SK-N-SH treated with all-trans-retinoic acid at 6 μM for 48 hours (cell line): ENCODE measurements around the gene MAP3K10.

Experiments
- BACH2 ChIP-seq: fragments of 250-450 bp; sonication (Bioruptor Pico); IDR thresholded peaks from 2 replicates; pipeline ENCODE4 v1.9.0; 2021; ENCODE audit warnings: mild to moderate bottlenecking, borderline replicate concordance
- CREB5 ChIP-seq: fragments of 250-450 bp; sonication (Bioruptor Pico); IDR thresholded peaks from 2 replicates; pipeline ENCODE4 v1.5.1; 2020; ENCODE audit warnings: low read depth, mild to moderate bottlenecking, moderate library complexity
- CSDC2 ChIP-seq: fragments of 250-450 bp; sonication (Bioruptor Pico); IDR thresholded peaks from 2 replicates; pipeline ENCODE4 v1.5.0; 2020; ENCODE audit warnings: mild to moderate bottlenecking, moderate library complexity
- CSRNP3 ChIP-seq: fragments of 250-450 bp; sonication (Bioruptor Pico); IDR thresholded peaks from 2 replicates; pipeline ENCODE4 v1.5.1; 2021; ENCODE audit warnings: mild to moderate bottlenecking, moderate library complexity
- ESRRG ChIP-seq: fragments of 250-450 bp; sonication (Bioruptor Pico); IDR thresholded peaks from 2 replicates; pipeline ENCODE4 v1.6.1; 2021; ENCODE audit warnings: mild to moderate bottlenecking
- GLIS3 ChIP-seq: fragments of 250-450 bp; sonication (Bioruptor Pico); IDR thresholded peaks from 2 replicates; pipeline ENCODE4 v1.5.0; 2020; ENCODE audit warnings: mild to moderate bottlenecking, moderate library complexity
- ISL1 ChIP-seq: fragments of 250-450 bp; sonication (Bioruptor Pico); IDR thresholded peaks from 2 replicates; pipeline ENCODE4 v2.1.2; 2022; ENCODE audit warnings: mild to moderate bottlenecking, moderate library complexity
- OSR1 ChIP-seq: fragments of 250-450 bp; sonication (Bioruptor Pico); IDR thresholded peaks from 2 replicates; pipeline ENCODE4 v1.8.0; 2022; ENCODE audit warnings: moderate library complexity, mild to moderate bottlenecking, inconsistent platforms
- RARB ChIP-seq: fragments of 250-450 bp; sonication (Bioruptor Pico); IDR thresholded peaks from 2 replicates; pipeline ENCODE4 v1.8.0; 2021; ENCODE audit warnings: mild to moderate bottlenecking, moderate library complexity
- TOX ChIP-seq: fragments of 250-450 bp; sonication (Bioruptor Pico); IDR thresholded peaks from 2 replicates; pipeline ENCODE4 v1.8.0; 2021; ENCODE audit warnings: mild to moderate bottlenecking, moderate library complexity, borderline replicate concordance
- ZFP3 ChIP-seq: fragments of 250-450 bp; sonication (Bioruptor Pico); IDR thresholded peaks from 2 replicates; pipeline ENCODE4 v1.5.0; 2020; ENCODE audit warnings: mild to moderate bottlenecking, moderate library complexity
- ZFP30 ChIP-seq: fragments of 450-650 bp; formaldehyde crosslinking; IDR thresholded peaks from 2 replicates; pipeline ENCODE4 v1.5.0; 2022; ENCODE audit warnings: mild to moderate bottlenecking, moderate library complexity
- TF ChIP-seq, protein P1 (sequence below): fragments of 250-450 bp; sonication (Bioruptor Pico); IDR thresholded peaks from 2 replicates; pipeline ENCODE4 v1.8.0; 2020; ENCODE audit warnings: mild to moderate bottlenecking, moderate library complexity, borderline replicate concordance
- TF ChIP-seq, protein P2 (sequence below): fragments of 250-450 bp; sonication (Bioruptor Pico); IDR thresholded peaks from 2 replicates; pipeline ENCODE4 v1.8.0; 2021; ENCODE audit warnings: low read depth, mild to moderate bottlenecking, moderate library complexity, borderline replicate concordance

GRCh38 chr19:40163541-40164129 is 27.6 kb upstream of the MAP3K10 start:
- TF ChIP-seq ISL1 (no peak), GLIS3 (CRISPR knock-in tag) (no peak), CSDC2 (CRISPR knock-in tag) (no peak), CREB5 (no peak), RARB (CRISPR knock-in tag) (no peak), CSRNP3 (no peak), ZFP30 (CRISPR knock-in tag) (no peak), TOX (no peak), ESRRG (CRISPR knock-in tag) (no peak), OSR1 (CRISPR knock-in tag) (no peak), ZFP3 (CRISPR knock-in tag) (no peak), BACH2 (CRISPR knock-in tag) (no peak)
- TF ChIP-seq, protein P1, sequence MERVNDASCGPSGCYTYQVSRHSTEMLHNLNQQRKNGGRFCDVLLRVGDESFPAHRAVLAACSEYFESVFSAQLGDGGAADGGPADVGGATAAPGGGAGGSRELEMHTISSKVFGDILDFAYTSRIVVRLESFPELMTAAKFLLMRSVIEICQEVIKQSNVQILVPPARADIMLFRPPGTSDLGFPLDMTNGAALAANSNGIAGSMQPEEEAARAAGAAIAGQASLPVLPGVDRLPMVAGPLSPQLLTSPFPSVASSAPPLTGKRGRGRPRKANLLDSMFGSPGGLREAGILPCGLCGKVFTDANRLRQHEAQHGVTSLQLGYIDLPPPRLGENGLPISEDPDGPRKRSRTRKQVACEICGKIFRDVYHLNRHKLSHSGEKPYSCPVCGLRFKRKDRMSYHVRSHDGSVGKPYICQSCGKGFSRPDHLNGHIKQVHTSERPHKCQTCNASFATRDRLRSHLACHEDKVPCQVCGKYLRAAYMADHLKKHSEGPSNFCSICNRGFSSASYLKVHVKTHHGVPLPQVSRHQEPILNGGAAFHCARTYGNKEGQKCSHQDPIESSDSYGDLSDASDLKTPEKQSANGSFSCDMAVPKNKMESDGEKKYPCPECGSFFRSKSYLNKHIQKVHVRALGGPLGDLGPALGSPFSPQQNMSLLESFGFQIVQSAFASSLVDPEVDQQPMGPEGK (CRISPR knock-in tag), result no peak
- TF ChIP-seq, protein P2, sequence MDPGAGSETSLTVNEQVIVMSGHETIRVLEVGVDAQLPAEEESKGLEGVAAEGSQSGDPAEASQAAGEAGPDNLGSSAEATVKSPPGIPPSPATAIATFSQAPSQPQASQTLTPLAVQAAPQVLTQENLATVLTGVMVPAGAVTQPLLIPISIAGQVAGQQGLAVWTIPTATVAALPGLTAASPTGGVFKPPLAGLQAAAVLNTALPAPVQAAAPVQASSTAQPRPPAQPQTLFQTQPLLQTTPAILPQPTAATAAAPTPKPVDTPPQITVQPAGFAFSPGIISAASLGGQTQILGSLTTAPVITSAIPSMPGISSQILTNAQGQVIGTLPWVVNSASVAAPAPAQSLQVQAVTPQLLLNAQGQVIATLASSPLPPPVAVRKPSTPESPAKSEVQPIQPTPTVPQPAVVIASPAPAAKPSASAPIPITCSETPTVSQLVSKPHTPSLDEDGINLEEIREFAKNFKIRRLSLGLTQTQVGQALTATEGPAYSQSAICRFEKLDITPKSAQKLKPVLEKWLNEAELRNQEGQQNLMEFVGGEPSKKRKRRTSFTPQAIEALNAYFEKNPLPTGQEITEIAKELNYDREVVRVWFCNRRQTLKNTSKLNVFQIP (CRISPR knock-in tag), result no peak
